ENCODE data around the gene NALF2. TPM values are rescaled to one million over a fixed set of nuclear protein-coding genes. Genes with fewer than 3 reads are reported as not detected.
A peak's percentile ranks its signal among the peaks of the same experiment; 100 is the strongest.

The NALF2 gene
- total RNA-seq, 1 donor from 2014 or later = 0.43 TPM

DNA sequence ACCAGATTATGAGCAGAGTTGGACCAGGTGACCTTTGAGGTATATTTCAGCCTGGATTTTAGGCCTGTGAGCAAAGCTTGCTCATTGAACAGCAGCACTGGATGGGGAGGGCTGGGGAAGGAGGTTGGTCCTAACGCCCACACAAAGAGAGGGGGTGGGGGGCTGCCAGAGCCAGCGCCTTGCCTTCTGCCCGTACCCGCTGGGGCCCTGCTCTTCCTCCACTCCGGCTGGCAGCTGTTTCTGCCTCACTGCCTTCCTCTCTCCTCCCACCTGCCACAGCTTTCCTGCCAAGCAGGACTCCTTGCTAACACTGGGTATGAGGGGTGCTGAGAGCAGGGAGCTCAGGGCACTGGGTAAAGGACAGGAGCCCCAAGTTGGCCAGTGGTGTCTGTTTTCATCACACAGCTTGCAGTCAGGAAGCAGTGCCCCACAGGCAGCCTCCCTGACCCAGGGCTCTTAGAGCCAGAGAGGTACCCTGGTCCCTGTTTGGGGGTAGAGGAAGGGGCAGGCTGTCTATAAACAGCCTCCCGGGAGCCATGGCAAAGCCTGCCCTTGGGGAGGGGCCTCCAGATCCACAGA, 6.1 kb downstream of the NALF2 start:
- intact Hi-C loops (cut with DNase I) = loop anchor here (10.0 kb wide), 1 partner anchor 55 kb away; no protein-coding TSS in a partner anchor
- Histone ChIP-seq H3K4me1 (no peaks in the 10 kb centered on the region), H3K27ac (no peak overlapping the region), H3K4me3 (no peak overlapping the region), H3K9me3 (no peaks in the 10 kb centered on the region), H3K27me3 (no peaks in the 10 kb centered on the region), H3K36me3 (no peaks in the 10 kb centered on the region)
- TF ChIP-seq, protein P1, sequence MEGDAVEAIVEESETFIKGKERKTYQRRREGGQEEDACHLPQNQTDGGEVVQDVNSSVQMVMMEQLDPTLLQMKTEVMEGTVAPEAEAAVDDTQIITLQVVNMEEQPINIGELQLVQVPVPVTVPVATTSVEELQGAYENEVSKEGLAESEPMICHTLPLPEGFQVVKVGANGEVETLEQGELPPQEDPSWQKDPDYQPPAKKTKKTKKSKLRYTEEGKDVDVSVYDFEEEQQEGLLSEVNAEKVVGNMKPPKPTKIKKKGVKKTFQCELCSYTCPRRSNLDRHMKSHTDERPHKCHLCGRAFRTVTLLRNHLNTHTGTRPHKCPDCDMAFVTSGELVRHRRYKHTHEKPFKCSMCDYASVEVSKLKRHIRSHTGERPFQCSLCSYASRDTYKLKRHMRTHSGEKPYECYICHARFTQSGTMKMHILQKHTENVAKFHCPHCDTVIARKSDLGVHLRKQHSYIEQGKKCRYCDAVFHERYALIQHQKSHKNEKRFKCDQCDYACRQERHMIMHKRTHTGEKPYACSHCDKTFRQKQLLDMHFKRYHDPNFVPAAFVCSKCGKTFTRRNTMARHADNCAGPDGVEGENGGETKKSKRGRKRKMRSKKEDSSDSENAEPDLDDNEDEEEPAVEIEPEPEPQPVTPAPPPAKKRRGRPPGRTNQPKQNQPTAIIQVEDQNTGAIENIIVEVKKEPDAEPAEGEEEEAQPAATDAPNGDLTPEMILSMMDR (IDR thresholded peaks at IDR 0.05) = no peak
- peak in 1 of 2 donors; percentile 46 for DNase-seq (ENCODE audit: low spot score in 2 of 2)

DNA sequence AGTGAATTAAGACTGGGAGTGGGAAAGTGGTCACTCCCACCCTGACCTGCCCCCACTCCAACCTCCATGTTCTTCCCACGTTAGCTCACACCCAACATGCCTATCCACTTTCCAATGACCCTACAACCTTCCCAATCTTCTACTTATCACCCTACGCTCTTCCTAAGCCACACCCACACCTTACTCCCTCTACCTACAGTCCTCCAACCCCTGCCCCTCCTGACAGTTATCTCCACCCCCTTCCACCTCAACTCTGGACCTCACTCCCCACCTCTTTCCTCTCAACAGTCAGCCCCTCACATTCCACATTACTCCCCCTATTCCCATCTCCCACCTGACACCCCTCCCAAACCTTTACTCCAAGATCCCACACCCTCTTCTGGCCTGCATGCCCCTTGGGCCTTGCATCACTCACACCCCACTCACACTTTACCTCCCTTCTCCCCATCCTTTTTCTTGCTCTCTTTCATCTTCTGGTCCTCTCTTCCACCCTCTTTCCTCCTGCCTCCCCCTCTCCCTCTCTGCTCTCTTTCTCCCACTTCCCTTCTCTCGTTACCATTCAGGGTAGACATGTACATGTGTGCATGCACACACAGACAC, 6.9 kb downstream of the NALF2 start:
- H3K4me3 ChIP-seq = no peak overlapping the region
- H3K27ac ChIP-seq = no peak overlapping the region
- no peaks in the 10 kb centered on the region for H3K4me1 ChIP-seq
- no peaks in the 10 kb centered on the region for H3K9me3 ChIP-seq
- TF ChIP-seq, protein P1 (IDR thresholded peaks at IDR 0.05) = no peak
- peak in 1 of 2 donors; percentile 43 for DNase-seq (ENCODE audit: low spot score in 2 of 2)
- H3K36me3 ChIP-seq = no peaks in the 10 kb centered on the region
- intact Hi-C loops (cut with DNase I) = loop anchor here (10.0 kb wide), 1 partner anchor 54 kb away; no protein-coding TSS in a partner anchor
- H3K27me3 ChIP-seq = no peaks in the 10 kb centered on the region

DNA sequence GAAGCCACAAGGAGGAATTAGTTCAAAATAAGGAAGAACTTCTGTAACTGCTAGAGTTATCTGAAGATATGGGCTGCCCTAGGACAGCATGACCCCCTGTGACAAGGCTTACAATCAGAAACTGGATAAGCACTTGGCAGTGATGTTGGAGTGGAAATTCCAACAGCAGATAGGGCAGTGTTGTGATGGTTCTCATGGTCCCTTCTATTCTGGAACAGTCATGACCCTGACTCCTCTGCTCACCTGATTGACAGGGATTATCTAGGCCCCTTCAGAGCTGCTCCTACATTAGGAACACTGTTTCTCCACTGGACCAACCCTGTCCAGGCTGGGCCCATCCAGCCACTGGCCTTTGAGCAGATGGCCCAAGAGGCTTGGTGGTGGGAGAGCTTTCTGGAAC, 17.9 kb downstream of the NALF2 start:
- Histone ChIP-seq H3K4me1 (no peaks in the 10 kb centered on the region), H3K36me3 (no peaks in the 10 kb centered on the region), H3K27me3 (no peaks in the 10 kb centered on the region), H3K9me3 (no peaks in the 10 kb centered on the region), H3K27ac (no peak overlapping the region), H3K4me3 (no peak overlapping the region)
- intact Hi-C loops (cut with DNase I) = no loop called here
- peak in 1 of 2 donors; percentile 13 for DNase-seq (ENCODE audit: low spot score in 2 of 2)
- TF ChIP-seq, protein P1 (IDR thresholded peaks at IDR 0.05) = no peak

DNA sequence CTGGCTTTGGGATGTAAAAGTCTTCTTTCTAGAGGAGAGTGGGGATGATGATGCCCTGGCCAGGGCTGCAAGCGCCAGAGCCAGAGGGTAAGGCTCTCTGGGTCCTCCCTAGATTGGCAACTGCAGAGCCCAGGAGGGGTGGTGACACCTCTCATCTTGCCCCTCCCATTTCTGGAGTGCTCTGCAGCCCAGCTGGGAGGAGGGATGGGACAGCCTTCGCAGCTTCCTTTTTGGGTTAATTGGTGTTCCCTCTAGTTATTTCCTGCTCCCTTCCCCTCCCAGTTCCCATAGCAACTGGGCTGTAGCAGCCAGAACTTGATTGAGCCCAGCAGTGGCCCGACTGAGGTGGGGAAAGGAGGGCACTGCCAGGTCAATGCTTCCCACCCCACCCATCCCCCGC, 19.2 kb downstream of the NALF2 start:
- peak in 1 of 2 donors; percentile 47 for DNase-seq (ENCODE audit: low spot score in 2 of 2)
- Histone ChIP-seq H3K9me3 (no peaks in the 10 kb centered on the region), H3K4me1 (no peaks in the 10 kb centered on the region), H3K27ac (no peak overlapping the region), H3K36me3 (no peaks in the 10 kb centered on the region), H3K27me3 (no peaks in the 10 kb centered on the region), H3K4me3 (no peak overlapping the region)
- TF ChIP-seq, protein P1 (IDR thresholded peaks at IDR 0.05) = no peak
- intact Hi-C loops (cut with DNase I) = no loop called here

DNA sequence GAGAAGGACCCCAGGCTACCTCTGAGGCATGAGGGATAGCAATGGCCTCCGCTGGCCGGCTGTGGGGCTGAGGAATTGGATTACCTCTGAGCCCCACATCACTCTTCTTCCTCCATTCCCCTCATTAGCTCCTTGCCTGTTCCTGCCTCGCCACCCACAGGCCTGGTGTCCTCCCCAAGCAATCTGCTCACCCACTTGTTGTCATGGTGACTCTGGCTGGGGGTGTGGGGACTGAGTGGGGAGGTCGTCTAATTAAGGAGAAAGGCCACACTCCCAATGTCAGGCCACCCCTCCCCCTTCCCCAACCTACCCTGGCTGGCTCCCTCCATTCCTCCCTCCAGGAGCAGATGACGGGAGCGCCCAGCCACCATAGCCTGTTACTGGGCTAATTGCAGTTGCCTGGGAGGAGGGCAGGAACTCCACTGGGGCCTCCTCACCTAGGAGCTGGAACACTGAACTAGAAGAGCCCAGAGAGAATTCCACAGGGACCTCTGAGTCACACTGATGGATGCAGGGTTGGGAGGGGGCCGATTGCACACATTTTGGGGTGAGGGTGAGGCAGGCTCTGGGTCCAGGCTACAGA, 20.7 kb downstream of the NALF2 start:
- DNase-seq (ENCODE audit: low spot score in 2 of 2) = peak in 1 of 2 donors; percentile 45
- no peak overlapping the region for H3K27ac ChIP-seq
- H3K4me3 ChIP-seq = no peak overlapping the region
- intact Hi-C loops (cut with DNase I) = no loop called here
- no peaks in the 10 kb centered on the region for H3K36me3 ChIP-seq
- H3K27me3 ChIP-seq = no peaks in the 10 kb centered on the region
- H3K9me3 ChIP-seq = no peaks in the 10 kb centered on the region
- H3K4me1 ChIP-seq = no peaks in the 10 kb centered on the region
- TF ChIP-seq, protein P1 (IDR thresholded peaks at IDR 0.05) = no peak

All from ascending aorta (tissue), 2 donors.